ENCODE data around the gene ZBTB43. TPM values are rescaled to one million over a fixed set of nuclear protein-coding genes. Genes with fewer than 3 reads are reported as not detected.

ZBTB43 gene
- total and polyA plus RNA-seq, 2 of the 4 experiments (the other 2 are of a cell fraction) = 4.5 to 15.1 TPM

DNA sequence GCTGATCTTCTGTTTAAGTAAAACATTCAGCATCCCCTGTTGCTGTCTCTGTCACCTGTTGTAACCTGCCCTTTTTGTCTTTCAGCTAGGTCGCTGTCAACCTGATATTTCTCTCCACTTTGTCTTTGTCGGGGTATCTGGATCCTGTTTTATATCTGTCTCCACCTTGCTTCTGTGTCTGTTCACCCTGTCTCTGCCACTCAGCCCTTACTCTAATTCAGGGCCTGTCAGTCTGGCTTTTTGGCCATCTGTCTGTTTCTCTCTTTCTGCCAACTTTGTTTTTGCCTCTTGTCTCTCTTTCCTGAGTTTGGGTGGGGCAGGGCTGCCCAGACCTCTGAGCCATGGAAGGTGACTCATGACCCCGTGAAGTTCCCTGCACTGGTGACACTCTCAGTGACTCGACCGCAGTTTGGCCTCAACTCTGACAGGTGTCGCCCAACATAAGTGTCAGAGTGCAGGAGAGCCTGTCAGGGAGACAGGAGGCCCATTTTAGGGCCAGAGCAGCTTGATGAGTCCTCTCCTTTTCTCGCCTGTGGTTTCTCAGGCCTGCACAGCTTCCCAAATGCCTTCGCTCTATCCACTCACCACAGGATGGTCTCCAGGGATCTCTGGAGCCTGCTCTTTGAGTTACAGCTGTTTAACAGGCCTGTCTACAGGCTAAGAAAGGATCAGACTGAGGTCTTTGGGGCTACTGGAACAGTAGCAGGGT, 868 bp downstream of the ZBTB43 start:
- Histone ChIP-seq H2BK120ac (ENCODE audit: low read depth, low read length) (no peak overlapping the region), H2BK5ac (ENCODE audit: low read depth, low read length, poor library complexity, severe bottlenecking) (peak overlapping the region; percentile 7), H3K79me1 (ENCODE audit: low read depth in 1 of 2, low read length in 2 of 2) (peaks cover 9 to 25% of the 10 kb centered on the region in 2 experiments; a peak in 3 of 4 replicates), H4K8ac (ENCODE audit: low read depth in 2 of 2, low read length in 2 of 2) (peak overlapping the region; percentile 16 to 97; a peak in 3 of 4 replicates), H3K4me2 (ENCODE audit: low read depth, low read length) (peak overlapping the region; percentile 98), H3K4me1 (ENCODE audit: control insufficient read depth, insufficient read depth, low read length) (peaks cover 4% of the 10 kb centered on the region), H2AFZ (replicated peaks; ENCODE audit: low read length, poor library complexity) (peak overlapping the region; percentile 98), H4K5ac (ENCODE audit: low read depth, low read length) (peak overlapping the region; percentile 4; the same call in 1 of the 2 replicates), H3K9me1 (ENCODE audit: insufficient read depth, low read length) (peaks cover 3% of the 10 kb centered on the region; the same call in 1 of the 2 replicates), H3K4me3 (ENCODE audit: insufficient read depth, low read depth, low read length) (peak overlapping the region; percentile 78), H2BK15ac (ENCODE audit: low read depth, low read length) (no peak overlapping the region), H3K18ac (ENCODE audit: low read depth, low read length) (peak overlapping the region; percentile 22; the same call in 1 of the 2 replicates), H3K27me3 (ENCODE audit: control insufficient read depth, insufficient read depth, low read length) (no peaks in the 10 kb centered on the region), H3K27ac (ENCODE audit: insufficient read depth, low read length) (peak overlapping the region; percentile 85), H3K9ac (ENCODE audit: low read depth, low read length) (peak overlapping the region; percentile 78), H2AK9ac (replicated peaks; ENCODE audit: low read depth, low read length, poor library complexity) (peak overlapping the region; percentile 74), H4K91ac (ENCODE audit: insufficient read depth, low read depth, low read length) (peak overlapping the region; percentile 25; the same call in 1 of the 2 replicates), H3K4ac (ENCODE audit: low read depth, low read length) (peak overlapping the region; percentile 60), H2BK20ac (ENCODE audit: low read depth, low read length) (no peak overlapping the region), H3K36me3 (ENCODE audit: control insufficient read depth, insufficient read depth, low read length) (no peaks in the 10 kb centered on the region), H3K56ac (ENCODE audit: extremely low read depth, insufficient read depth, low read length) (0 out of 2 replicates have a peak overlapping the region, but pooled peaks have one; percentile 2), H3K9me3 (ENCODE audit: control insufficient read depth, insufficient read depth, low read length) (no peaks in the 10 kb centered on the region), H4K20me1 (ENCODE audit: insufficient read depth, low read length) (peaks cover 14% of the 10 kb centered on the region; the same call in 1 of the 2 replicates), H3K14ac (replicated peaks; ENCODE audit: low read depth, low read length) (peak overlapping the region; percentile 86), H3K23ac (ENCODE audit: low read depth, low read length) (peak overlapping the region; percentile 32), H2AK5ac (ENCODE audit: low read depth, low read length) (peak overlapping the region; percentile 74)
- DNase-seq (peak; percentile 39), ATAC-seq (ENCODE audit: low read depth) (peak; percentile 2; the same call in 1 of the 2 replicates)
- ChIA-PET POLR2A (ENCODE audit: unreplicated experiment) (interaction anchor here (1.5 kb wide), 1 partner anchor 12 kb away, joined by 5 read pairs; no protein-coding TSS in a partner anchor), CTCF (interaction anchor here (1.0 kb wide), 1 partner anchor 12 kb away, joined by 5 read pairs; no protein-coding TSS in a partner anchor)
- in situ Hi-C loops (cut with MboI; ENCODE audit: low sequenced_read_pairs) (no loop called here), dilution Hi-C loops (cut with HindIII; ENCODE audit: low sequenced_read_pairs, unreplicated experiment) (no loop called here), intact Hi-C loops (cut with micrococcal nuclease) (no loop called here)
- BruUV-seq (replicated peaks) = TSS peak; percentile 36
- WGBS, 2 experiments (ENCODE audit: extremely low coverage in 2 of 2, insufficient read length in 1 of 2) = 5% methylated on average over 6 of the region's 8 CpGs; no CpG with 5 or more reads in 1 of the 2 experiments
- TF ChIP-seq, protein P1, sequence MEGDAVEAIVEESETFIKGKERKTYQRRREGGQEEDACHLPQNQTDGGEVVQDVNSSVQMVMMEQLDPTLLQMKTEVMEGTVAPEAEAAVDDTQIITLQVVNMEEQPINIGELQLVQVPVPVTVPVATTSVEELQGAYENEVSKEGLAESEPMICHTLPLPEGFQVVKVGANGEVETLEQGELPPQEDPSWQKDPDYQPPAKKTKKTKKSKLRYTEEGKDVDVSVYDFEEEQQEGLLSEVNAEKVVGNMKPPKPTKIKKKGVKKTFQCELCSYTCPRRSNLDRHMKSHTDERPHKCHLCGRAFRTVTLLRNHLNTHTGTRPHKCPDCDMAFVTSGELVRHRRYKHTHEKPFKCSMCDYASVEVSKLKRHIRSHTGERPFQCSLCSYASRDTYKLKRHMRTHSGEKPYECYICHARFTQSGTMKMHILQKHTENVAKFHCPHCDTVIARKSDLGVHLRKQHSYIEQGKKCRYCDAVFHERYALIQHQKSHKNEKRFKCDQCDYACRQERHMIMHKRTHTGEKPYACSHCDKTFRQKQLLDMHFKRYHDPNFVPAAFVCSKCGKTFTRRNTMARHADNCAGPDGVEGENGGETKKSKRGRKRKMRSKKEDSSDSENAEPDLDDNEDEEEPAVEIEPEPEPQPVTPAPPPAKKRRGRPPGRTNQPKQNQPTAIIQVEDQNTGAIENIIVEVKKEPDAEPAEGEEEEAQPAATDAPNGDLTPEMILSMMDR (conservative IDR thresholded peaks at IDR 0.05; ENCODE audit: low read depth, low read length) = no peak
- no peak for TF ChIP-seq RAD21 (IDR thresholded peaks at IDR 0.05; ENCODE audit: low read length)
- TF ChIP-seq CHD1 (IDR thresholded peaks at IDR 0.05; ENCODE audit: low read depth, low read length) = peak; percentile 77; the same call in 1 of the 2 replicates
- TF ChIP-seq MAFK (IDR thresholded peaks at IDR 0.05; ENCODE audit: low read depth, low read length) = no peak
- no peak for TF ChIP-seq FOS (IDR thresholded peaks at IDR 0.05; ENCODE audit: low read depth, low read length)
- TF ChIP-seq, protein P2, sequence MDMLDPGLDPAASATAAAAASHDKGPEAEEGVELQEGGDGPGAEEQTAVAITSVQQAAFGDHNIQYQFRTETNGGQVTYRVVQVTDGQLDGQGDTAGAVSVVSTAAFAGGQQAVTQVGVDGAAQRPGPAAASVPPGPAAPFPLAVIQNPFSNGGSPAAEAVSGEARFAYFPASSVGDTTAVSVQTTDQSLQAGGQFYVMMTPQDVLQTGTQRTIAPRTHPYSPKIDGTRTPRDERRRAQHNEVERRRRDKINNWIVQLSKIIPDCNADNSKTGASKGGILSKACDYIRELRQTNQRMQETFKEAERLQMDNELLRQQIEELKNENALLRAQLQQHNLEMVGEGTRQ (IDR thresholded peaks at IDR 0.05; ENCODE audit: low read depth, low read length) = no peak
- TF ChIP-seq CEBPB (IDR thresholded peaks at IDR 0.05; ENCODE audit: low read depth, low read length) = no peak
- no peak for TF ChIP-seq MXI1 (IDR thresholded peaks at IDR 0.05; ENCODE audit: borderline replicate concordance, low read depth, low read length)
- no peak for TF ChIP-seq POLR2A (IDR thresholded peaks at IDR 0.05; ENCODE audit: low read depth, low read length)

All from IMR-90 (cell line).